GM18511 (cell line): ENCODE results near the gene CDR2L.
"Not testable (repeated sequence)": the region's sequence is repeated elsewhere in the genome, so short reads cannot be mapped to it uniquely, and the experiment has no call there.

Experiments
- ATAC-seq: cut with Tn5 transposase; IDR thresholded peaks from one replicate; pipeline ENCODE4 v1.9.1; 2021; ENCODE audit warnings: mild to moderate bottlenecking, moderate library complexity; ENCODE audit not compliant: unreplicated experiment

Gene CDR2L

DNA sequence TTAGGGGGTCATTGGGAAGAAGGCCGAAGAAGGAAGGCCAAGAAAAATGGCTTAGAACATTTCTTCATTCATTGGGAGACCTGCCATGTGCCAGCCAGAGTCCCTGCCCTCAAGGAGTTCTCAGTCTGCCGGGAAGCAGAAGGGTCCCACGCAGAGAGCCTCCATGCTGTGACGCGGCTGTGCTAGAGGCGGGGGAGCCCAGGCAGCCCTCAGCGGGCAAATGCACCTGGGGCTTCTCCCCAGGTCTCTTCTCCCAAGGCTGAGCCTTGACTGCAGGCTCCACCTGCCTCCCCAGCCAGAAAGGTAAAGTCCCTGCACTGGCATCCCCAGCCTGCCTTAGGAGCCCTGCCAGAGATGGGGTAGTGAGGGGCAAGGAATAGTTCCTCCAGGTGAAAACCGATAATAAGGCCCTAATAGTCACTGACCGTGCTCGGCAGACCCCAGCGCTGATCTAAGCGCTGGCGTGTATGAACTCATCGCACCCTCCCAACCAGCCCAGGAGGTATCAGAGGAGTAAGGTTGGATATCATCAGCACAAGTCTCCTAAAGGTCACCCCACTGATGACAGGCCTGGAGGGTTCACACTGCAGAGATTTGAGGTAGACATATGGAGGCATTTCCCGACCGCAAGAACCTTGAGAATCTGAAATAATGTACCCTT is 6.0 kb upstream of the CDR2L start:
- ATAC-seq = no peak

DNA sequence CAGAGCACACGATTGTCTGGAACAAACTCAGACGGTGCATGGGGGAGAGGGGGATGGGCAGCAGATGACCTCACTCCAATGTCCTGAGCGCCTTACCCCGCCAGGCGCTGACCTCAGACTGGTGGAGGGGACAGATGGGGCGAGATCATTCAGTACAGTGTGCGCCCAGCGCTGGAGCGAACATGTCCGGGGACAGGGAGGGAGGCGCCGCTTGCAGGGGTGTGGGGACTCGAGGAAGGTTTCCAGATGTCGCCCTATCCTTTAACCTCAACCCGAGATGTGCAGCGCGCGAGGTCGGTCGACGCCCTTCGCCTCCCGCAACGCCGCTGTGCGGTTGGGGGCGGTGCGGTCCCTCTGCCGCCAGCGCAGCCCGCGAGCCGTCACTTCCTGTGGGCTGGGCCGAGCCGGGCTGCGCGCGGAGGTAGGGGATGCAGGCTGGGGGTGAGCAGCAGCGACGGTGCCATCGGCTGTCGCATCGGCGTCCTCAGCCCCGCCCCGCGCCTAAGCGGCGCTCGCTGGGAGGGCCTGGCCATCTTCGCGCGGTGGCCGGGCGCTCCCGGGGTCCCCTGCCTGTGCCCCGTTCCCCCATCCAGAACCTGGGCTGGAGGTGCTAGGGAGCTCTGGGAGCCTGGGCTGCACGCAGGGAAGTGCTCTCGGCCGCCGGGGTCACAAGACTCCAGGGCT is 5.3 kb upstream of the CDR2L start:
- ATAC-seq = no peak

GRCh38 chr17:74982663-74983313 is 4.6 kb upstream of the CDR2L start:
- not testable (repeated sequence) for ATAC-seq

- no peak for ATAC-seq
Measured at GRCh38 chr17:74986206-74986576, 1.2 kb upstream of the CDR2L start.

DNA sequence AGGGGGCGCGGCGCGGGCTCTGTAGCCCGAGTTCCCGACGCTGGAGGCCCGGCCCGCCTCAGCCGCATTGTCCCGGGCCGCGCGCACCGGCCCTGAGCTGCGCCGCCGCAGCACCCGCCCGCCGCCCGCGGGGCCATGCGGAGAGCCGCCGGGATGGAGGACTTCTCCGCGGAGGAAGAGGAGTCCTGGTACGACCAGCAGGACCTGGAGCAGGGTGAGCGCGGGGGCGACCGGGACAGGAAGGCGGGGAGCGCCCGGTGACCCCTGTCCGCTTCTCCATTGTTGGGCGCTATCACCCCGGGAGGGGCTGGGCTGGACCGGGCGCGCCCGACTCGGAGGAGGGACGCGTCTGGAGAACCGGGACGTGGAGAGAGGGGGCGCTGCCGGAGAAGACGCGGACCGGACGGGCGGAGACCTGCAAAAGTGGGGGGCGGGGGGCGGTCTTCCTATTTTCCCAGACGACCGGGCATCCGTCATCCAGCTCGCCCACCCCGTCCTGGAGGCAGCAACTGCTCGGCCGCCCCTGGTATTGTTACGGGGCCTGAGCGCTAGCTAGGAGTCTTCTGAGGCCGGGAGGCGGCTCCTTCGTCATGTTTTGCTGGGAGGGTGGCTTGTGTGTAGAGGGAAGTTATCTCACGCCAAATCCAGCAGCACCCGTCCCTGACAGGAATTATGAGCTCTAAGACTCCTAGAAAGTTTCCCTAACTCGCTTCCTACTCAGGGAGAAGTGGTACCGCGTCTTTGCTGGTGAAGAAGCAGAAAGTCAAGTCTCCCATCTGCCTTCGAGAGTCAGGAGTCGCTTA is 678 bp downstream of the CDR2L start:
- ATAC-seq = peak; percentile 48

DNA sequence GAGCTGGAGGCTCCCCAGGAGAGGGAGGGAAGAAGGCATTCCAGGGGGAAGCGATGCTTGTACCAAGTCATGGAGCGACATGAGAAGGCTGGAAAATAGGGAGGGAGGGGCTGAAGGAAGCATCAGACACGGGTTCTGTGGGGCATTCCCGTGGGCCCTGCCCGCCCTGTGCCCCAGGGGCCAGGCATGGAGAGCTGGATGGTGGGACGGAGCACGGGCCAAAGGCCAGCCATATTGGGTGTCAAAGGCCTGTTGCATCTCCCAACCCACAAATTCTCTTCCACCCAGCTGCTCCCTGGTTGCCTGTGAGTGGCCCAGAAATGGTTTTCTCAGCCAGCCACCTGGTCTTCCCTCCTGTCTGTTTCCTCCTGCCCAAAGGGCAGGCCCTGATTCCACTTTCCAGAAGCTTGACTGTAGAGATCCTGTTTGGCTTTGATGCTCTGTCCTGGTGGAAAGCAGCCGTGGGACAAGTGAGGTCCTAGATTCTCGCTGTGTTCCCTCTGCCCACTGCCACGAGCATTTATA is 3.2 kb downstream of the CDR2L start:
- ATAC-seq = no peak

- no peak for ATAC-seq
Measured at GRCh38 chr17:74992223-74992622, 4.8 kb downstream of the CDR2L start.

GRCh38 chr17:74994440-74994839 is 7.0 kb downstream of the CDR2L start:
- ATAC-seq = no peak

DNA sequence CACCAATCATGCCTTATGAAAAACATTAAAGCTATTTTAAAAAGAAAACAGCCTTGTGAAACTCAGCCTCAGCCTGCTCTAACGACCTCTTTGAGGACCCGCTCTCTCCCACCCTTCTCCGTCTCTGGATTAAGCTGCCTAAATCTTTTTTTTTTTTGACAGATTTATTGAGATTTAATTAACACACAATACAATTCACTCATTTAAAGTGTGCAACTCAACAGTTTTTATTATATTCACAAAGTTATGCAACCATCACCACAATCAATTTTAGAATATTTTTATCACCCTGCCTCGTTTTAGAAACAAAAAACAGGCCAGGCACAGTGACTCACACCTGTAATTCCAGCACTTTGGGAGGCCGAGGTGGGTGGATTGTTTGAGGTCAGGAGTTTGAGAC is 8.4 kb downstream of the CDR2L start:
- ATAC-seq = no peak

- ATAC-seq = no peak
Measured at GRCh38 chr17:74998783-74999182, 11.4 kb downstream of the CDR2L start.

- no peak for ATAC-seq
Measured at GRCh38 chr17:74999523-74999922, 12.1 kb downstream of the CDR2L start.

DNA sequence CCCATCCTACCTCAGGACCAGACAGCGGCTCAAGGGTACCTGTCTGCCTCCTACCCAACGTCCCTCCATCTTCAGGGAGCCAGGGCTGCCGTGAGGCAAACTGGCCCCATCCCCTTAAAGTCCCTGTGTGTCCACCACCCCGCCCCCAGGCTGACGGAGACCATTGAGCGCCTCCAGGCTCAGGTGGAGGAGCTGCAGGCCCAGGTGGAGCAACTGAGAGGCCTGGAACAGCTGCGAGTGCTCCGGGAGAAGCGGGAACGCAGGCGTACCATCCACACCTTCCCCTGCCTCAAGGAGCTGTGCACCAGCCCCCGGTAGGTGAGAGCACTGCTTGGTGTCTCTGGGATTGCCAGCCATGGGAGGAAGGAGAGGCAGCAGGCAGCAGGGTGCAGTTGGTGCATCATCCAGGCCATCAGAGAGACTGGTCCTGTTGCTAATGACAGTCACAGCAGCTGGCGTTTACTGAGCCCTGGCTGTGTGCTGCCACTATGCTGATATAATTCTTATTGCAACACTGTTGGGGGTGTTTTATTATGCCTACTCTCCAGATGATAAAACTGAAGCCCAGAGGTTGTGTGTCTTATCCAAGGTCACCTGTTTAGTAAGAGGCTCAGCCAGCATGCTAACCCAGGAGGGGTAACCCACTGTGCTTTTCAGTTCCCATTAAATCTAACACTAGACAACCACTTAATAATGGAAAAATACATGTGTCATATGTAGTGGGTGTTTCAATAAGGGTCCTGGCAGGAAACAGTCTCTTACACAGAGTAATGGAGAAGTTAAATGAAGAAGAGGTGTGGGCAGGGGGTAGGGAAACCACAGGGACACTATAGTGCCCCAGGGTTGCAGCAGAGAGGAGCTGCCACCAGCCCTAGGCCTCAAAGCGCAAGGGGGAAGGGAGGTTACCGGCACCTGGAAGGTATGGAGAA is 14.7 kb downstream of the CDR2L start:
- no peak for ATAC-seq

- ATAC-seq = no peak
Measured at GRCh38 chr17:75003070-75003956, 15.9 kb downstream of the CDR2L start.

DNA sequence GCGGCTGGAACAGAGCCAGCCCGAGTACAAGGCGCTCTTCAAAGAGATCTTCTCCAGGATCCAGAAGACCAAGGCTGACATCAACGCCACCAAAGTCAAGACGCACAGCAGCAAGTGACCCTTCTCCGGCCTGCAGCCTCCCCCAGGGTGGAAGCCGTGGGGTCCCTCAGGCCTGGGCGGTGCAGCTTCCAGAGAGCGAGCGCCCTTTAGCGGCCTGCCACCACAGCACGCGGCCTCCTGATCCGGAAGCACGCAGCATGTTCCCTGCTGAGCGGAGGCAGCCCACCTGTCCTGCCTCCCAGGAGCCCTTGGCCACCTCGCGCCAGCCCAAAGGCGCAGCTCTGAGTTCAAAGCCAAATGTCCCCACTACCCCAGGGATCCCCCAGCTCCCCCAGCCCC is 16.5 kb downstream of the CDR2L start:
- no peak for ATAC-seq

- ATAC-seq = no peak
Measured at GRCh38 chr17:75004371-75004770, 16.9 kb downstream of the CDR2L start.

DNA sequence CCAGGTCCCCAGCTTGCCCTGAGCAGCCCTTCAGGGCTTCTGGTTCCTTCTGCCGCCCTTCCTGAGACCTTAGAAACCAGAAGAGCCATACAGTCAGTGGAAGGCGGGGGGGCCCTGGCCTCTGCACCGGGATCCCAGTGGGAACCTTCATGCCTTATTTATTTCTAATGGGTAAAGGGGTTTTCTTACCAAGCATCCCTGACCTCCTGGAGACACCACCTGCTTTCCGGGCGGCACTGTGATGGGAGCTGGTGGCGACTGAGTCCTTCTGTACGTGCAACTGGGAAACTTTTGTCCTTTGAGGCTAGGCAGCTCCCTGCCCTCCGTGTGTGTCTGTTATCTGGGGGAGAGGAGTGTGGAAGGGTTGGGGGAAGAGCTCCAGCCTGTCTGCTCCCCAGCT is 17.9 kb downstream of the CDR2L start:
- no peak for ATAC-seq

DNA sequence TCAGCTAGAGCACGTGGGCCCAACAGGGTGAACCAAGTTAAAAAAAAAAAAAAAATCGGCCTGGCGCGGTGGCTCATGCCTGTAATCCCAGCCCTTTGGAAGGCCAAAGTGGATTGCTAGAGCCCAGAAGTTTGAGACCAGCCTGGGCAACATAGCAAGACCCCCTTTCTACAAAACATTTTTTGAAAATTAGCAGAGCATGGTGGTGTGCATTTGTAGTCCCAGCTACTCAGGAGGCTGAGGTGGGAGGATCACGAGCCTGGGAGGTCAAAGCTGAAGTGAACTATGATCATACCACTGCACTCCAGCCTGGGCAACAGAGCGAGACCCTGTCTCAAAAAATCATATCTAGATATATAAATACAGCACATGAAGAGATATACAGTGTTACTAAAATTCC is 18.7 kb downstream of the CDR2L start:
- ATAC-seq = not testable (repeated sequence)

GRCh38 chr17:75006653-75007052 is 19.2 kb downstream of the CDR2L start:
- ATAC-seq = no peak

DNA sequence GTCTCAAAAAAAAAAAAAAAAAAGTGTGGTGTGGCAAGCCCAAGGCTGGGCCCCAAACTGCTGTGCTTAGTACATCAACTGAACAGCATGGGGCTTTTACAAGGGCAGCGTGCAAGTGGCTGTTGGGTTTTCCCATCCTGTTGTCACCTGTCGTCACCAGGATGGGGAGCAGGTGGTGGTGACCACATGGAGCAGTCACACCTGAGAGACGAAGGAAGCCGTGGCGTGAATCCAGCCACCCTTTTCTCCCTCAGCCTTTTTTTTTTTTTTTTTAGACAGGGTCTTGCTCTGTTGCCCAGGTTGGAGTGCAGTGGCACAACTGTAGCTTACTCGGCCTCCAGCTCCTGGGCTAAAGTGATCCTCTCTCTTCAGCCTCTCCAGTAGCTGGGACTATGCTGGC is 20.9 kb downstream of the CDR2L start:
- no peak for ATAC-seq
